NCI-H345 treated with DMSO at 0.1 percent for 48 hours (cell line): ENCODE measurements around the gene SLC4A2.
A peak's percentile ranks its signal among the peaks of the same experiment; 100 is the strongest.

Source experiments
- DNase-seq: peaks from one replicate; lab custom pipeline; 2025; ENCODE audit not compliant: unreplicated experiment; lab: John Stamatoyannopoulos, UW

SLC4A2 gene

DNA sequence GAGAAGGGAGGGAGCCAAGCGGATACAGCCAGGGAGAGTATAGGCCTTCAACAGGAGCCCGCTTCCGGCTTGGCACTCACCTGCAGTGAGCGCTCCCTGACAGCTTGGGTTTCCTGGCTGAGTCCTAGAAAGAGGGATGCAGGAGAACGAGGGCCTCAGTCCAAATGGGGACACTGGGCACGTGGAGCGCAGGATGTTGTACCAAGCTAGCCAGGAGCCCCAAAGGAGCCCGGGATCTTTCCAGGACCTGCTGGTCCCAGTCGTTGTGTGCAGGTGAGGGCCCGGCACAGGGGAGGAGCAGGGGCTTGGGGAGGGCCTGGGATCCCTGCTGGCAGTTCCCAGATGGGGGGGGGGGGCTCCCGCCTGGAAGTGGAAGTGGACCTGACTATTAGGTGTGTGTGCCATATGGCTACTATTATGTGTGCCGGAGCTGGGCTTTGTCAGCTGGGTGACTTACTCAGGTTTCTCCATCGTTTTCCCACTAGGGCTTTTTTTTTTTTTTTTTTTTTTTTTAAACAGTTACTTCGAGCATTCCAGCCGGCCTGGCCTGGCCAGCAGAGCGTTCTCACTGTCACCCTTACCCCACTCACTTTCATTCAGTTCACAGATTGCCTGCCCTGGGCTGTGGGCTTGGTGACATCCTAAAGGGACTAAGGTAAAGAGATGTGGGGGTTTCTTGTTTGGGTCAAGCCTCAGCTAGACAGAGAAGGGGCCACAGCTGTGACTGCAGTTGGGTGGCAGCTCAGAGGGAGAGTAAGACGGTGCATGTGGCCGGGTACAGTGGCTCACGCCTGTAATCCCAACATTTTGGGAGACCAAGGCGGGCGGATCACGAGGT lies 30.7 kb downstream of the SLC4A2 start:
- DNase-seq: no peak

DNA sequence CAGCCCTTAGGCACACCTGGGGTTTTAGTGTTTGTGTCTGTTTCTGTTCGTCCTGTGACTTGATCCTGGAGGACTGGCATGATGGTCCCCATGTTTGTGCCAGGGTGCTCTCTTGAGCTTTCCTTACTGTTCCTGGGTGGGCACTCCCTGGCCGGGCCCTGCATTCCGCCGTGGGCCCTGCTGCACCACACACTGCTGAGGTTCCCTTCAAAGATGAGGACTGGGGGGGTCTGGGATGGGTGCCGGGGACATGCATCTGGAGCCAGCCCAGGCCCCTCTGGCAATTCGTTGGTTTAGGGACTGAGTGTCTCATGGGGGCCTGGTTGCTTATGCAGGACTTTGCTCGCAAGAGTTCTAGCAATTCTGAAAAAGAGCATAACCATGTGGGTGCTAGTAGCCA lies 31.6 kb downstream of the SLC4A2 start:
- no peak for DNase-seq

DNA sequence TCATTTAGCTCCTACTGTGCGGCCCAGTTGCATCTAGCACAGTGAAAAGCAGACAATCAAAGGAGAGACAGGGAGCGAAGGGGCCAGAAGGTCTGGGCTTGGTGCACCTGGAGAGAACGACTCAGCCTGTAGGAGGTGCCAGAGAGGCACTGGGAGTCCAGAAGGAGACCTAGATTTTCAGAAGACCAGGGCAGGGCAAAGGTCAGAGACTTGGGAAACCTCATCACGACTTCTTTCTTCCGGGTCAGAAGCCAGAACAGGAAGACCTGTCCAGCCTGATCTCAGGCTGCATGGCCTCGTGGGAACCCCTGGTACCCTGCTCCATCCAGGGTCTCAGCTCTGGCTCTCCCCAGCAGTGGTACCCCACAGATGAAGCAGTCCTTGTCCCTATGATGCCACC lies 32.0 kb downstream of the SLC4A2 start:
- DNase-seq: no peak

DNA sequence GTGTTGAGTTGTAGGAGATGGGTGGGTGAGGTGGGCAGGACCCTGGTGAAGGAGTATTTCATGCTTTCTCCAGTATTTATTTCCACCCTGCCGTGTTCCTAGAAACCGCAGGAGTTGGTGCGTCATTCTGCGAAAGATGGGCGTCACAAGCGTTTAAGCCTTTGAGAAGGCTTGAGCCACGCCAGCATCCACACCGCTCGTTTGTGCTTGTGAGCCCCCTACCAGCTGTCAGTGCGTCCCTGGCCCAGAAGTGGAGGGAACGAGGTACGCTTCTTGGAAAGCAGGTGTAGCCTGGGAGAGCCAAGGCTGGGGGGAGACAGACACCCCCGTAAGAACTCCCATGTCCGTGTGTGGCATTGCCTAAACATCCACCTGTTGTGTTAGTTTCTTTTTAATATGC lies 32.6 kb downstream of the SLC4A2 start:
- DNase-seq: no peak

DNA sequence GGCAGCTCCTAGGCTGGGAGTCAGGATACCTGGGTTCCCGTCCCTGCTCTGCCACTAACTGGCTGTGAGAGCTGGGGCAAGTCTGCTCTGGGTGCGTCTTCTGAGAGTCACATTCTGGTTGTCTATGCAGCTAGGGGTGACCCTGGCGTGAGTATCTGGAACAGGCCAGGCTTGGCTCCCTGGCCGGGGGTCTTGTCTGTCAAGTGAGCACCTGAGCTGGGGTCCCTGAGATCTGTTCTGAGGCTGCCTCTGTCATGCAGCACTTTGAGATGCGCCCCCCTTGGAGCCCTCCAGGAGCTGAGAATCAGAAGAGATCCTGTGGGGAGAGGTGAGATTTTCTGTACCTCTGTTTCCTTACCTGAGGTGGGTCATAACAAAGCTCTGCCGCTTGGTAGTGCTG lies 34.4 kb downstream of the SLC4A2 start:
- no peak for DNase-seq

DNA sequence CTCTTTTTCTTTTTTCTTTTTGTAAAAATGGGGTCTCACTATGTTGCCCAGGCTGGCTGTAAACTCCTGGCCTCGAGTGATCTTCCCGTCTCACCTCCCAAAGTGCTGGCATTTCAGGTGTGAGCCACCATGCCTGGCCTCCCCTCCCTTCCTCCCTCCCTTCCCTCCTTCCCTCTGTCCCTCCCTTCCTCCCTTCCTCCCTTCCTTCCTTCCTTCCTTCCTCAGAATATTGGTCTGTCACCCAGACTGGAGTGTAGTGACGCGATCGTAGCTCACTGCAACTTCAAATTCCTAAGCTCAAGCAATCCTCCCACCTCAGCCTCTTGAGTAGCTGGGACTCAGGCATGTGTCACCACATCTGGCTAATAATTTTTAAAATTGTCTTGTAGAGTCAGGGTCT lies 35.3 kb downstream of the SLC4A2 start:
- DNase-seq: no peak

DNA sequence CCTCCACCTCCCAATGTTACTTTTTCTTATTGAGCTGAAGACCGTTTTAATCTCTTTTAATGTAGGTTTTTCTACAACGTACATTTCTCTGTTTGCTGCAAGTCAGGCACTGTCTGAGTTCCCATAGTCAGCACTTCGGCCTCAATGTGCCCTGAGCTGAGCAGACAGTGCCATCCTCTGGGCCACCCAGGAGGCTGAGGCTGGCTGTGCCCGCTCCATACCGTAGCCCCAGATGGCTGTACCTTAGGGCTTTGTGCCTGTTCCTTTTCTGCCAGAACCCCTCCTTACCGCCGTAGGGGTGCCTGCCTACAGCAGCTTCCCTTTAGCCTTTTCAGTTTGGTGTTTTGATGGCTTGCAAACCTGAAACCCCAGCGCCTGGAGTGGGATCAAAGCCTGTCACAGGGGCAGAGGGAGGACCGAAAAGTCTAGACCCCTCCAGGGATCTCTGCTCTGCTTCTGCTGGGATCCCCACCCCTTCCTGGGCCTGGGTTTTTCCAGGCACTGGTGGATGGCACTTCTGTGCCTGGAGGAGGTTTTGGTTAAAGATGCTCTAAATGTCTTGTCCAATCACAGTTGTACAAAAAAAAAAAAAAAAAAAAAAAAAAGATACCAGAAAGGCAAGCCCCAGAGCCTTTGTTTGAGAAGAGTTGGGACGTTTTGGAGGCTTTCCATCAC lies 35.9 kb downstream of the SLC4A2 start:
- no peak for DNase-seq

DNA sequence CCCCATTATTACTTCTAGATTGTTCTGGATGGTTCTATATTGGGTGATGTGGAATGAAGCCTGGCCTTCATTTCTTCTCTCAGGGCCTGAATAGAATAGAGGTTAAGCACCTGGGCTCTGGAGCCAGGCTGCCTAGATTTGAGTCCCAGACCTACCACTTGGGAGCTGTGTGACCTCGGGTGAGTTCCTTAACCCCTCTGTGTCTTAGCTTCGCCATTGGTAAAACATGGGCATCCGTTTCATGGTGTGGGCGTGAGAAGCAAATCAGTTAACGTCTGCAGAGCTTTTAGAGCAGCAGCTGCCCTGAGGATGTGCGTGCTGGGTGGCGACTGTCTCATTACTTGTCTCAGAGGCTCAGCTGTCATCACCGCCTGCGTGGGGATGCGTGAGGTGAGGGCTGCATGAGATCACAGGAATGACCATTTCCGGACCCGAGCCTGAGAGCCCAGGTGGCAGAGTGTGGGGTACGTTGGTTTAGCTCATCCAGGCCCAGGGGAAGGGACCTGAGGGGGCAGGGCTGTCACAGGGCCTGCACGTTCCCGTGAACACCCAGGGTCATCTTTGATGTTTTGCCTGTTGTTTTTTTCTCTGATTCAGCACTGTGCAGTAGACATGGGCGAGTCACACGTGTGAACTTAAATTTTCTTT lies 36.6 kb downstream of the SLC4A2 start:
- no peak for DNase-seq

DNA sequence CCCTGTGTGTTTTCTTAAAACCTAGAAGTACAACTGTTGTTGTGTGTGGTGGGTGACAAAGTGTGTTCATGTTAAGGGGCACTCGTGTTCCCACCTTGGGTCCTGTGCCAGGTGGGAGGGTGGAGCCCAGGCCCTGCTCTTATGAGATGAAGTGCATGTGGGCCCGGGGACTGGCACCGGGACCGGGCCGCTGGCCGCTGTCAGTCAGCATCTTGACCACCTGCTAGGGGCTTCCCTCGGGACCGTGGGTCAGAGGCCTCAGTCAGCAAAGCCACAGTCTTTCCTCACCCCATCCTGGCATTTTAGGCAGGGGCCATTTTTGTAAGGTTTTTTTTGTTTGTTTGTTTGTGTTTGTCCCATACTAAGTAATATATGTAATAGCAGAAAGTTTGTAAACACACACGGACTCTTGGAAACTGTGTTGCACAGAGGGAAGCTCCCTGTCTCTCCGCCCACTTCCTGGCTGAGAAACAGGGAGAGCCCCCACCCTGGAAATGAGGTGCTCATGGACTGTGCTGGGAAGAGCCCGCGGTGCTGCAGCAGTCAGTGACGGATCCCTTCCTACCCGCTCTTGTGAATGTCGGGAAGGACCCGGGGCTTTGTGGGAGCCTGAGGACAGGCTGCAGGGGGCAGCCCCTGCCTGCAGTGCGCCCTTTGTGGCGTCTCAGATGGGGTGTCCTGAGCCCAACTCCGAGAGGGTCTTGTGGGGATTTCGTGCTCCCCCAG lies 40.3 kb downstream of the SLC4A2 start:
- DNase-seq: no peak

DNA sequence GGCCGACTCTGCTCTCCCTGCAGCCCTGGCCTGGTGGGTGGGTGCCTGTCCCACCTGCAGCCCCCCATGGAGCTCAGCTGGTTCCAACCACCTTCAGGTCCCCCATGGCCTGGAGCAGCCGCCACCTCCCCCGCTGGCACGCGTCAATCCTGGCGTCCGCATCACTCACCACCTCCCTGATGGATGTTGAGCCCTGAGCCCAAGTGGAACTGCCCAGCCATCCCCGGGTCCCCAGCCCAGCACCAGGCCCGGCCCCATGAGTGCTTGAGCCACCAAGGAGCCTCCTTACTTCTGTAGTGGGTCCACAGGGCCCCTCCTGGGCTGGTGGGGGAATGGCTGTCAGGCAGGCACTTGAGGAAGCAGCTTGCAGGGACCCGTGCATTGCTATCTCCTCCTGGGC lies 41.5 kb downstream of the SLC4A2 start:
- no peak for DNase-seq

DNA sequence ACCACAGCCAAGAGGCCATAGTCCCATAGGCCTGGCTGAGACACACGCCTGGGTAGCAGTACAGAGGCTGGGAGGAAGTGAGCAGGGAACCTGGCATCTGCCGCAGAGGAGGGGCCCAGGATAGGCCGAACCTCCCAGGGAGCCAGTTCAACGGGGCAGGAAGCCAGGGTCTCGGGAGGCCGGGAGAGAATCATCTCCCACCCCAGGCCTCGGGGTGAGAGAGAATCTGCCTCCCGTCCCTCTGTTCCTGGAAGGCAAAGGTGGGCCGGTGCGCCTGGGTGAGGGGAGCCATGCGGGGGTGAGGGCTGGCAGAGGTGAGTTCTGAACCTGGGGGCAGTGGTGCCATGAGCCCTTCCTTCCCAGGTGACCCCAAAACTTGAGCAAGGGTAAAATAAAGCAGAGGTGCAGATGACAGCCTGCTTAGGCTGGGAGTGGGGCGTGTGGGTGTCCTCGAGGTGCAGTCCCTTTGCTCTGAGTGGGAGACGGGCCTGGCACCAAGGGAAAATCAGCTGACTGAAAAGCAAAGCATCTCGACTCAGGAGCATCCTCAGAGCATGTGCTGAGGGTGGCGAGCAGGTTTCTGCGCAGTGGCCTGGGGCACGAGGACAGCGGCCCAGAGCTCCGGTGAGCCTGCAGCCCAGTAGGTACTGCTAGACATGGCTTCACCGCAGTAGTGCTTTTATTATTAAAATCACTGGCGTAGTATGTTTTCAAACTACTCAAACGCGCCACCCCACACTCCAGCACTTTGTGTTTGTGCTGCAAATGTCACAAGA lies 42.4 kb downstream of the SLC4A2 start:
- DNase-seq: no peak

DNA sequence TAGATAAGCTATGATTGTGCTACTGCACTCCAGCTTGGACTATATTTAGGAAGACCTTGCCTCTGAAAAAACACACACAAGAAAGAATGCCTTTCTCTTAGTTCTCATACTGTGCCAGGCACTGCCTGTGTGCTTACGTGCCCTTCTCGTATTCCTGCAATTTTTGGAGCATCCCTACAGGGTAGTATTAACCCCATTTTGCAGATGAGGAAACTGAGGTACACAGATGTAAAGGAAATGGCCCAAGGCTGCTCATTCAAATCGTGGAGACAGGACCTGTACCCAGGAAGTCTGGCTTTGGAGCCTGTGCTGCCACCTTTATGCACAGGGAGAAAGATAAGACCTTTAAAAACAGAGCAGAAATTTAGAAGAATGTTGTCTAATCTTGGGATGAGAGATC lies 43.6 kb downstream of the SLC4A2 start:
- no peak for DNase-seq

DNA sequence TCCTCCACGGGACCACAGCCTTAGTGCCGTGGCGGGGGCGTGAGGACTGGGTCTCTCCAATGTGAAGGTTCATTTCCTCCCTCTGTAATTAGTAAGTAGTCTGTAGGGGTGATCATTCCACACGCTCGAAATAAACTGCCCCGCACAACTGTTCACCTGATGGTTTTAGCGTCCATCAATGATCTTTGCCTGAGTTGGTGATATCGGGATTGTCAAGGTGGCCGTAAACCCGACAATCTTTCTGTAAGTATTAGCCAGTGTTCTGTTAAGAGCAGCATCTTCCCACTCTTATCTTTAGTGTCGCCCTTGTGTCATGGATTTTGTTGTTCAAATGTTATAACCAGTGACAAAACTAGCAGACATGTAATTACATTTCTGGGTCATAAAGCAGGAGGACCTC lies 44.6 kb downstream of the SLC4A2 start:
- no peak for DNase-seq

DNA sequence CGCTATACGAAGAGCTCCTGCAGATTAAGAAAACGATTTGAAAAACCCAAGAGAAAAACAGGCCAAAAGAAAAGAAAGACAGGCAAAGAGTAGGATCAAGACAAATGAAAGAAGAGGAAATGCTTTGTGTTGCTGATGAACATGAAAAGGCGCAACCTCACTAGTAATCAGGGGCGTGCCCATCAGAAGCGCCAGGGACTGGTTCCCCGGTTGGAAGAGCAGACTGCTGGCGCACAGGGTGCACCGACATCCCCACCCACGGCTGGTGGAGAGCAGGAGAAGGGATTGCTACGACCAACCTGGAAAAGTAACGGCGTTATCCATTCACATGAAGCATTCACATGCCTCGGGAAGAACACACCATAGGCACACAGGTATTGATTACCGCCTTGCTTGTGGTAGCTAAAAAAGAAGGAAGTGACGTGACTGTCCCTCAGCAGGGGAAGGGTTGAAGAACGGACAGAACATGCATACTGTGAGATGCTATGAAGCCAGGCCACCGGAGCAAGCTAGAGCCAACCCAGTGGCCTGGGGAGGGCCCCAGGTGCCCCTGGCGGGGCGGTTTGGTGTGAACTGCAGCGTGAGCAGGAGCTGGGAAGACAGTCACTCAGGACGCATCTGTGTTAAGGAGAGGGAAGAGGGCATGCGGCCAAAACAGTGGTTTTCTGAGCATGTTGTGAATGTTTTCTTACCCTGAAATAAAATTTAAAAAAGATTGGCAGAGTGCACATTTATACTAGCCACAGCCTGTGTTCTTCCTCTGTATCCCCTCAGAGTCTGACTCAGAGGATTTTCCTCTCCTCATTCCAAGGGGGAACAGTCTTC lies 45.2 kb downstream of the SLC4A2 start:
- DNase-seq: no peak

DNA sequence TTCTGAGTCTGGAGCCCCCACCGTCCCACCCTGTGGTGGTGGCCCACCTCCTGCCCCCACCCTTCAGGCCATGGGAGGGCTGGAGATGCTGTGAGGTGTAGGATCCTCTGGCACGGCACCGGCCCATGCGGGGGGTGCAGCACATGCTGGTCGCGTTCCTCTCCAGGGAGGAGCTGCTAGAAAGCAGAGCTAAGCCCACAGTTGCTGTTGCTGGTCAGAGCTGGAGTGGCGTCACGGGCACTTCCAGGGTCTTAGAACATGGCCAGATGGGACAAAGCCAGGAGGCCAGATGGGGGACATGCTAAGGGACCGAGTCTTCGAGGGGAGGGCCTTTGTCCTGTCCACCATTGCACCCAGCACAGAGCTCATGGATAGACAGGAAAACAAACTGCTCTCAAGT lies 48.5 kb downstream of the SLC4A2 start:
- no peak for DNase-seq

DNA sequence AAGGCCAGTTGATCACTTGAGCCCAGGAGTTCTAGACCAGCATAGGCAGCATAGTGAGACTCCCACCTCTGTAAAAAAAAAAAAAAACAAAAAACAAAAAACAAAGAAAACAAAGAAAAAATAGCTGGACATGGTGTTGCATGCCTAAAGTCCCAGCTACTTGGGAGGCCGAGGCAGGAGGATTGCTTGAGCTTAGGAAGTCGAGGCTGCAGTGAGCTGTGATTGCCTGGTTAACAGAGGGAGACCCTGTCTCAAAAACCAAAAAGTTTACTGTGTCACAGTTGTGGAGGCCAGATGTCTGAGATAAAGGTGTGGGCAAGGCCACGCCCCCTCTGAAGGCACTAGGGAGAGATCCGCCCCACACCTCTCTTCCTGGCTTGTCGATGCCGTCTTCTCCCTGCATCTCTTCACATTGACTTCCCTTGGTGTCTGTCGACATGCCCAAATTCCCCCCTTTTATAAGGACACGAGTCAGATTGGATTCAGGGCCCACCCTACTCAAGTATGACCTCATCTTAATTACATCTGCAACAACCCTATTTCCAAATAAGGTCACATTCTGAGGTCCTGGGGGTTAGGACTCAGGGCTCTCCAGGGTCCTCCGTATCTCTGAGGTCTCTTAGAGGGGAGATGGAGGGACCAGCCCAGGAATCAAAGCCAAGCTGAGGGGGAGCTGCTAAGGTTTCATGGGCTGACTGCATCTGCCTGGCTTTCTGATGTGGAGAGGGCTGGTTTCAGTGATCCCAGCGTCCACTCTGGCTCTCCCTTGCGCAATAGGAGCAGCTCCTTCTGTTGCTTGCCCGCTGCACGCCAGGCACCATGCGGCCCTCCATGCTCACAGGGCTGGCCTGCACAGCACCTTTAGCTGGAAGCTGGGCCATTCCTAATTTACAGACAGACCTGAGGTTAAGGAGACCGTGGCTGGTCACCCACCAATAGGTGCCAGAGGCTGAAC lies 50.0 kb downstream of the SLC4A2 start:
- DNase-seq: no peak

DNA sequence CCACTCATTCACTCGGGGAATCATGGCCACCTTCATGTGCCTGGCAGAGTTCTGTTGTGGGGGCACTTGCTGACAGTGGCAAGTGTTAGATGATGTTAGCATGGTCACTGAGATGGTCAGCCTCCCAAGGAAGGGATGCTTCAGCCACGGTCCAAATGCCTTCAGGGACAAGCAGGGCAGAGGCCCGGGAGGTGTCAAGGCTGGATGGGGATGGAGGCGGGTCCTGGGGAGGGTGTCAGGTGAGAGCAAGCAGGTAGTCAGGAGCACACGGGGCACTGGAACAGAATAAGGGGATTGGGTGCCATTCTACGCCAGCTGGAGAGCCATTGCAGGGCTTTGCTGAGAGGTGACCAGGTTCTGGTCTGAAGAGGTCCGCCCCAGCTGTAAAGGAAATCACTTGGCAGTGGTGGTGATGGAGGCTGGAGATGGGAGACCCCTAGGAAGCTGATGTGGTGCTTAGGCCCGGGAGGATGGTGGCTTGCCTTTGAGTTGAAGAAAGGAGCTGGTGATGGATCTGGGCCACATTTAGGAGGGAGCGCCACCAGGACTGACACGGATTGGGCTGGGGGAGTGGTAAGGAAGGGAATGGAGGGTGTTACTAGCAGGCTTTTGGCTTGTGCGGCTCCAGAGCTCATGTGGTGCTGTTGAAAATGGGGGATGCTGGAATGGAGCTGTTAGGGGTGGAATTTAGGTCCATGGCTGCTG lies 51.0 kb downstream of the SLC4A2 start:
- no peak for DNase-seq

DNA sequence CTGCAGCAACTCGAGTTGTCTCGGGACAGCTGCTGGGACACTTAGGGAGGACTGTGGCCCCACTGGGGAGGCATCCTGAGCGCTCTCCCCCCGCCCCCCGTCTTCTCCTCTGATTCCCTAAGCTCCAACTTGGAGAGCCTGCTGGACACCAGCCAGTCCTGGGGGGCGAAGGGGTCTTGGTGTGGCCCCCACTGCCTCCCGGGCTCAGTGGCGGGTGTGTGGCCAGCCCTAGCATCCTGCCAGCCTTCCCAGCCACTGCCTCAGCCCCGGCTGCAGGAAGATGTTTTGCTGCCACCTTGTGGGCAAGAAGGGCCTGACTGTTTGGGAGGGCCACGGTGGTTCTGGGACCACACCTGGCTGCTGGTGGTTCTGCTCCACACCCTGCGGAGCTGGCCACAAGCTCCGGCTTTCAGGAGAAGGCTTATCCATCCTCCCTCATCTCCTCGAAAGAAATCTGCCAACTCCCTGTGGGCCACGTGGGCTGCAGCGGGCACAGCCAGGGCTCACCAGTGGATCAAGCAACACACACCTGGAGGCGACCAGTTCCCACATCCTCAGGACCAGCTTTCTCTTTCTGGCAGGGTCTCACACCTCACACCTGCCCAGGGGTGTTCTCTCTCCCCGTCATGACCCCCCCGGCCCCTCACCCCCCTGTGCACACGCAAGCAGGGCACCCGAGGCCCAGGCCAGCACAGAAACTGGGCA lies 51.7 kb downstream of the SLC4A2 start:
- DNase-seq: peak; percentile 17
